Trophoblast cell (in vitro differentiated cells and primary cell): ENCODE measurements around the gene ATXN2.
A peak's percentile ranks its signal among the peaks of the same experiment; 100 is the strongest.
"Not testable (repeated sequence)": the region's sequence is repeated elsewhere in the genome, so short reads cannot be mapped to it uniquely, and the experiment has no call there.

ENCODE experiments used
- DNase-seq, 2 donors: peaks; one replicate each; pipeline ENCODE4 v3.0.0-alpha.2; 2016
- H2AFZ ChIP-seq: 2 replicates; pipeline ENCODE4 v1.6.1; 2013; ENCODE audit warnings: low read length, moderate library complexity, mild to moderate bottlenecking; ENCODE audit not compliant: insufficient read depth, poor library complexity
- H2AK5ac ChIP-seq: 2 replicates; pipeline ENCODE4 v1.6.1; 2013; ENCODE audit warnings: mild to moderate bottlenecking, low read length
- H2BK120ac ChIP-seq: 2 replicates; pipeline ENCODE4 v1.6.1; 2013; ENCODE audit warnings: low read length, mild to moderate bottlenecking, moderate library complexity; ENCODE audit not compliant: insufficient read depth, poor library complexity
- H2BK12ac ChIP-seq: 2 replicates; pipeline ENCODE4 v1.6.1; 2013; ENCODE audit warnings: mild to moderate bottlenecking, low read length, moderate library complexity
- H2BK5ac ChIP-seq: 2 replicates; pipeline ENCODE4 v1.6.1; 2013; ENCODE audit warnings: low read length, low read depth, moderate library complexity, mild to moderate bottlenecking; ENCODE audit not compliant: poor library complexity
- H3K14ac ChIP-seq: 2 replicates; pipeline ENCODE4 v1.6.1; 2013; ENCODE audit warnings: mild to moderate bottlenecking, low read length
- H3K18ac ChIP-seq: 2 replicates; pipeline ENCODE4 v1.6.1; 2013; ENCODE audit warnings: mild to moderate bottlenecking, low read length
- H3K23ac ChIP-seq: 2 replicates; pipeline ENCODE4 v1.6.1; 2013; ENCODE audit warnings: low read length
- H3K27ac ChIP-seq: 2 replicates; pipeline ENCODE4 v1.5.1; 2013; ENCODE audit warnings: low read depth, mild to moderate bottlenecking, inconsistent platforms, low read length, moderate library complexity
- H3K27me3 ChIP-seq: 2 replicates; pipeline ENCODE4 v1.6.1; 2013; ENCODE audit warnings: inconsistent platforms, mild to moderate bottlenecking, low read length, moderate library complexity; ENCODE audit not compliant: insufficient read depth
- H3K36me3 ChIP-seq, 2 experiments: 1 replicate in 1 of 2; 2 replicates in 1 of 2; pipeline ENCODE4 v1.6.1; 2013; ENCODE audit warnings: low read length in 2 of 2, mild to moderate bottlenecking in 2 of 2, moderate library complexity in 1 of 2; ENCODE audit not compliant: insufficient read depth in 2 of 2, control insufficient read depth in 1 of 2
- H3K4ac ChIP-seq: 2 replicates; pipeline ENCODE4 v1.6.1; 2013; ENCODE audit warnings: low read depth, mild to moderate bottlenecking, low read length, moderate library complexity
- H3K4me1 ChIP-seq, 2 experiments: 1 replicate in 1 of 2; 2 replicates in 1 of 2; pipeline ENCODE4 v1.6.1; 2013; ENCODE audit warnings: low read length in 2 of 2, mild to moderate bottlenecking in 2 of 2, moderate library complexity in 1 of 2; ENCODE audit not compliant: insufficient read depth in 2 of 2, control insufficient read depth in 1 of 2
- H3K4me2 ChIP-seq: 2 replicates; pipeline ENCODE4 v1.6.1; 2013; ENCODE audit warnings: inconsistent platforms, mild to moderate bottlenecking, low read length, moderate library complexity
- H3K4me3 ChIP-seq: 2 replicates; pipeline ENCODE4 v1.5.1; 2013; ENCODE audit warnings: mild to moderate bottlenecking, low read depth, low read length, inconsistent platforms
- H3K79me1 ChIP-seq: one replicate; pipeline ENCODE4 v1.6.1; 2013; ENCODE audit warnings: low read length
- H3K79me2 ChIP-seq: 2 replicates; pipeline ENCODE4 v1.6.1; 2013; ENCODE audit warnings: low read length, mild to moderate bottlenecking; ENCODE audit not compliant: control insufficient read depth, insufficient read depth, poor library complexity
- H3K9ac ChIP-seq: 2 replicates; pipeline ENCODE4 v1.6.1; 2013; ENCODE audit warnings: mild to moderate bottlenecking, low read length
- H3K9me3 ChIP-seq: 2 replicates; pipeline ENCODE4 v1.6.1; 2013; ENCODE audit warnings: low read depth, mild to moderate bottlenecking, control low read depth, inconsistent platforms, low read length; ENCODE audit not compliant: insufficient read depth
- H4K12ac ChIP-seq: 2 replicates; pipeline ENCODE4 v1.6.1; 2013; ENCODE audit warnings: low read depth, mild to moderate bottlenecking, low read length, moderate library complexity
- H4K8ac ChIP-seq: 2 replicates; pipeline ENCODE4 v1.6.1; 2013; ENCODE audit warnings: low read depth, mild to moderate bottlenecking, low read length, moderate library complexity
- H4K91ac ChIP-seq: one replicate; pipeline ENCODE4 v1.6.1; 2013; ENCODE audit warnings: low read depth, mild to moderate bottlenecking, low read length, moderate library complexity
- WGBS: extraction: QIAGEN DNeasy Blood & Tissue Kit; methylation state at CpG from one replicate; pipeline ENCODE4 v1.1.7; 2013; ENCODE audit warnings: missing lambda C conversion rate; ENCODE audit not compliant: insufficient read length, insufficient coverage; ENCODE audit errors: extremely low coverage; 5-methylcytosine and 5-hydroxymethylcytosine counted together

ATXN2 gene

DNA sequence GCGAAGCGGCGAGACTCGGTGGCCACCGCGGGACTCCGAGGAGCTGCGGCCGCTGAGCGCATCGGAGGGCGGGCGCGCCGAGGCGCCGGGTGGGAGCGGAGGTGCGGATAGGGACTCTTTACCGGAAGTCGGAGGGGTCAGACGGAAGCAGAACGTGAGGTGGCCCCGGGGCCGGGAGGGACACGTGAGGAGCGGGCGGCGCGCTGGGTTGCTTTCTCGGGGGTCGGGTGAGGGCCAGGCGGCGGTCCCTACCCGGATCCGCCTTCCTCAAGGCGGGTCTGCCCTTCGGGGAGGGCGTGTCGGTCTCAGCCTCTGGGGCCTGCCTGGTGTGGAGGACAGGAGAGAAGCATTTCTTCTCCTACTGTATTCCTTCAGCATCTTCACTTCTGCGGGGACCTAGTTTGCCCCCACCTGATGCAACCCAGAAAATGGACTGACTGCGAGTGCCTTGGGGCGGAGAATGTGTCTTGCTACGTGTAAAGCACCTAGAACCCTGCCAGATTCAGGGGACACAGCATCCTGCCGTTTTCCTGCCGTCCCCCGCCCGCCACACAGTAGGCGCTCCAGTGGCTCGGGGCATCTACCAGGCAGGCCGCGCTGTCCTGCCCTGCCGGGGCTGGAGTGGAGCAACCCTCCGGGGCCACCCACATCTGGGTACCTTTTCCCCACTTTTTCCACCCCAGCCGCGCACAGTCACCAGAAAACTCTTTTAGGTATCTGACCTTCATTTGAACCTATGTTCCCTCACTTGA, 514 bp upstream of the ATXN2 start:
- Histone ChIP-seq H3K4me2 (peak overlapping the region; percentile 99), H3K4ac (peak overlapping the region; percentile 88), H2AK5ac (no peak overlapping the region), H2BK5ac (peak overlapping the region; percentile 100), H4K12ac (peak overlapping the region; percentile 95), H3K79me1 (peaks cover 25% of the 10 kb centered on the region), H4K91ac (peak overlapping the region; percentile 100), H3K18ac (peak overlapping the region; percentile 97), H3K9ac (peak overlapping the region; percentile 100), H2BK120ac (peak overlapping the region; percentile 99), H3K27me3 (no peaks in the 10 kb centered on the region), H3K23ac (no peak overlapping the region), H3K4me3 (peak overlapping the region; percentile 100), H2BK12ac (peak overlapping the region; percentile 81), H3K9me3 (peaks cover 2% of the 10 kb centered on the region), H3K14ac (peak overlapping the region; percentile 99), H3K36me3 (peaks cover 0 to 3% of the 10 kb centered on the region in 2 experiments), H3K27ac (peak overlapping the region; percentile 100), H3K79me2 (peaks cover 24% of the 10 kb centered on the region), H2AFZ (peak overlapping the region; percentile 98), H3K4me1 (peaks cover 0 to 2% of the 10 kb centered on the region in 2 experiments), H4K8ac (peak overlapping the region; percentile 96)
- no CpG with 5 or more reads among the region's 56 CpGs for WGBS
- peak; percentile 84 to 90 for DNase-seq

DNA sequence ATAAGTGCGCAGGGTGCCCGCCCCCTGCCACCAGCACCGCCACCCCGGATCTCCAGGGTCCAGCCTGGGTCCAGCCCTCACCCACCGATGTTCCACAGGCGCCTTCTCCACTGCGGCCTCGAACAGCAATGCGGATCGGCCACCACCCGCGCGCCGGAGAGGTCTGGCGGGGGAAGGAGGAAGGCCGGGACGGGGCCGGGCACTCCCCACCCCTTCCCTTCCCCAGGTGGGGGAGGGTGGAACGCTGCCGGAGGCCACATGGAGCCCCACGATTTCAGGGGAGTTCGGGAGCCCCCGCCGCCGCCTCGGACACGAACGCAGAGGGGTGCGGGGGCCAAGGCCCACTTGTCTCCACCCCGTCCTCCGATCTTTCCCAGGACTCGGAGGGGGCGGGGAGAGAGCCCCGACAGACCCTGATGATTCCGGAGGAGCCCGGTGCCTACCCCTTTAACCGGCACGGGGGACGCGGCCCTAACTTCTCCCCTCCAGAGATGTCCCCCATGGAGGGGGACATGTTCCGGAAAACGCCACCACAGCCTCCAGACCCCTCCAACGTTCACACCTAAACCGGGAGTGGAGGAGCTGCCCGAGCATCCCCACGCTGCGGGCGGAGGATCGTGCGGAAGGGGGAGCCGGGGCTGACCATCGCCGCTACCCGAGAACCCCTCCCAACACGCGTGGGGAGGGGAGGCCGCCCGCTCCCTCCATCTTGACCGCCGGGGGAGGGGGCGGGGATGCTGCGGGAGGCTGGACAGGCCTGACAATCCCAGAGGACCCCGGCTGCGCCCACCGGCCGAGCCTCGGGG, 1.1 kb downstream of the ATXN2 start:
- Histone ChIP-seq H2AK5ac (peak overlapping the region; percentile 31), H3K9me3 (peaks cover 2% of the 10 kb centered on the region), H3K36me3 (peaks cover 0 to 3% of the 10 kb centered on the region in 2 experiments), H3K79me1 (peaks cover 25% of the 10 kb centered on the region), H3K18ac (peak overlapping the region; percentile 70), H3K4me3 (peak overlapping the region; percentile 100), H3K27ac (peak overlapping the region; percentile 100), H3K4me1 (peaks cover 0 to 2% of the 10 kb centered on the region in 2 experiments), H2BK120ac (peak overlapping the region; percentile 45), H3K79me2 (peaks cover 24% of the 10 kb centered on the region), H2BK12ac (no peak overlapping the region), H2BK5ac (peak overlapping the region; percentile 71), H2AFZ (peak overlapping the region; percentile 42), H4K8ac (peak overlapping the region; percentile 71), H3K14ac (peak overlapping the region; percentile 81), H3K27me3 (no peaks in the 10 kb centered on the region), H4K91ac (peak overlapping the region; percentile 100), H3K4me2 (peak overlapping the region; percentile 98), H4K12ac (peak overlapping the region; percentile 57), H3K9ac (peak overlapping the region; percentile 97), H3K4ac (peak overlapping the region; percentile 87), H3K23ac (peak overlapping the region; percentile 67)
- DNase-seq, result peak in 1 of 2 donors; percentile 36
- WGBS, result no CpG with 5 or more reads among the region's 67 CpGs

DNA sequence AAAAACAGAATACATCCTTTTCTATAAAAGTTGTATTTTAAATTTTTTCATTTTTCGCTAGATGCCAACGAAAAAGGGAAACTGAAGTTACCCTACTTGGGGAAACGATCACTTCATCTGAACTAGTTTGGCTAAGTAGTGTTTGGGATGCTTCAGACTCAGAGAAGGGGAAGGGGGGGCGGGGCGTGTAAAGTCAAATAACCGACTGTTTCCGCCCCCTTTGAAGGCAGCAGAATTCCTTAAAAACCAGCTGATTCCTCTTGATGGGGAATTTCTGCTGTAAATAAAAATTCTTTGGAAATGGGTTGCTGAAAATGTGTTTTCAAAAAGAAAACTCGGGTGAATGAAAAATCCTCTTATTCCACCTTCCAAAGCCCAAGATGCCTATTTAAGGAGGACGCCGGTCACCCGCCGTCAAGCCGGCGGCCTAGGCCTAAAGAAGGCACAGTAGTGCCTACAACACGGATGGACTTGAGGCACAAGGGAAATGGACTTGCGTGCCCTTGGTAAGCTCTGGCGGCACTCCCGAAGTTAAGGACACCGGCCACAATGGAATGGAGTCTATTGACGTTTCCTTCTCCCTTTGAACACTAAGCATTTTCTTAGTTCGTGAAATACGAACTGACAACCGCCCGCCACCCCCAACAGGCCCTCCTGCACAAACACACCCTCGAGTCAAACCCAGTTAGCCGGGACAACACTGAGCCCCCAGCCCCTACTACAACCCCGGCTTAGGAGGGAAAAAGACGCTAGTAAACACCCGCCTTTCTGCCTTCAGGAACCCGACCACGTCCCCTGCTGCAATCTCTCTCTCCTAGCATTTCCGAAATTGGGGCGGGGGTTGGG, 1.9 kb downstream of the ATXN2 start:
- peaks cover 0 to 3% of the 10 kb centered on the region in 2 experiments for H3K36me3 ChIP-seq
- no peak overlapping the region for H3K23ac ChIP-seq
- peak overlapping the region; percentile 81 for H3K14ac ChIP-seq
- peak; percentile 35 to 60 for DNase-seq
- peak overlapping the region; percentile 45 for H2BK120ac ChIP-seq
- peaks cover 0 to 2% of the 10 kb centered on the region in 2 experiments for H3K4me1 ChIP-seq
- no peak overlapping the region for H2BK12ac ChIP-seq
- H3K79me1 ChIP-seq, result peaks cover 25% of the 10 kb centered on the region
- peak overlapping the region; percentile 31 for H2AK5ac ChIP-seq
- WGBS, result no CpG with 5 or more reads among the region's 33 CpGs
- H4K91ac ChIP-seq, result peak overlapping the region; percentile 100
- H4K12ac ChIP-seq, result peak overlapping the region; percentile 57
- peak overlapping the region; percentile 98 for H3K4me2 ChIP-seq
- peaks cover 2% of the 10 kb centered on the region for H3K9me3 ChIP-seq
- H2BK5ac ChIP-seq, result peak overlapping the region; percentile 71
- peak overlapping the region; percentile 97 for H3K9ac ChIP-seq
- H3K27ac ChIP-seq, result peak overlapping the region; percentile 100
- H3K4ac ChIP-seq, result peak overlapping the region; percentile 87
- H3K27me3 ChIP-seq, result no peaks in the 10 kb centered on the region
- H3K4me3 ChIP-seq, result peak overlapping the region; percentile 100
- peak overlapping the region; percentile 70 for H3K18ac ChIP-seq
- H2AFZ ChIP-seq, result peak overlapping the region; percentile 42
- peak overlapping the region; percentile 71 for H4K8ac ChIP-seq
- peaks cover 24% of the 10 kb centered on the region for H3K79me2 ChIP-seq

DNA sequence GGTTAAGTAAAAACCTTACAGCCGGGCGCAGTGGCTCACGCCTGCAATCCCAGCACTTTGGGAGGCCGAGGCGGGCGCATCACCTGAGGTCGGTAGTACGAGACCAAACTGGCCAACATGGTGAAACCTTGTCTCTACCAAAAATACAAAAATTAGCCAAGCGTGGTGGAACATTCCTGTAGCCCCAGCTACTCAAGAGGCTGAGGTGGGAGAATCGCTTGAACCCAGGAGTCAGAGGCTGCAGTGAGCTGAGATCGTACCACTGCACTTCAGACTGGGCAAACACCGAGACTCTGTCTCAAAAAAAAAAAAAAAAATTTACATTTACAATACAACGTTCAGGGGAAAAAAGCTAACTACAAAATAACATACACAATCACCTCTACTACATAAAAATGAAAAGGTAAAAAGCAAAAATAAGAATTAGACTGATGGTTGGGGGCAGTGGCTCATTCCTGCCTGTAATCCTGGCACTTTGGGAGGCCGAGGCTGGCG, 3.7 kb downstream of the ATXN2 start:
- H3K27me3 ChIP-seq, H2BK12ac ChIP-seq, DNase-seq, H3K23ac ChIP-seq, H3K4me1 ChIP-seq, H2AFZ ChIP-seq, H3K18ac ChIP-seq, H3K14ac ChIP-seq, H3K27ac ChIP-seq, H2AK5ac ChIP-seq, H4K8ac ChIP-seq, H2BK5ac ChIP-seq, H3K9ac ChIP-seq, H3K4me2 ChIP-seq, H3K4me3 ChIP-seq, H4K12ac ChIP-seq, H4K91ac ChIP-seq, H3K9me3 ChIP-seq, H2BK120ac ChIP-seq, H3K36me3 ChIP-seq: not testable (repeated sequence)
- WGBS, result no CpG with 5 or more reads among the region's 15 CpGs
- Histone ChIP-seq H3K79me2 (peaks cover 31% of the 10 kb centered on the region), H3K79me1 (peaks cover 25% of the 10 kb centered on the region), H3K4ac (peak overlapping the region; percentile 97)
